MM.1S (cell line): ENCODE results near the gene ARPC1B.

Source experiments
- DNase-seq: peaks from one replicate; pipeline ENCODE4 v3.0.0-alpha.2; 2015
- H2AFZ ChIP-seq: fragments of 300-600 bp; sonication (generic); 2 replicates; pipeline ENCODE4 v1.6.0; 2016; ENCODE audit warnings: antibody characterized with exemption, low read length
- H3F3A ChIP-seq: fragments of 300-600 bp; sonication (generic); 2 replicates; pipeline ENCODE4 v1.6.1; 2016; ENCODE audit warnings: mild to moderate bottlenecking, antibody characterized with exemption, low read length, moderate library complexity, mixed read lengths; ENCODE audit not compliant: insufficient read depth
- H3K27ac ChIP-seq: fragments of 300-600 bp; sonication (generic); 2 replicates; pipeline ENCODE4 v1.5.1; 2016; ENCODE audit warnings: mild to moderate bottlenecking, low read length
- H3K27me3 ChIP-seq: fragments of 300-600 bp; sonication (generic); replicated peaks from 2 replicates; pipeline ENCODE4 v1.6.0; 2016; ENCODE audit warnings: low read length; ENCODE audit not compliant: insufficient read depth
- H3K36me3 ChIP-seq: fragments of 300-600 bp; sonication (generic); replicated peaks from 2 replicates; pipeline ENCODE4 v1.6.1; 2016; ENCODE audit warnings: mild to moderate bottlenecking, low read length, mixed read lengths; ENCODE audit not compliant: insufficient read depth
- H3K4me1 ChIP-seq: fragments of 300-600 bp; sonication (generic); 2 replicates; pipeline ENCODE4 v1.6.1; 2016; ENCODE audit warnings: low read length, mixed read lengths
- H3K4me2 ChIP-seq: fragments of 300-600 bp; sonication (generic); 2 replicates; pipeline ENCODE4 v1.6.0; 2016; ENCODE audit warnings: low read depth, low read length
- H3K4me3 ChIP-seq: fragments of 300-600 bp; sonication (generic); 2 replicates; pipeline ENCODE4 v1.5.1; 2016; ENCODE audit warnings: low read length, mixed read lengths
- H3K79me2 ChIP-seq: fragments of 300-600 bp; sonication (generic); 2 replicates; pipeline ENCODE4 v1.6.1; 2016; ENCODE audit warnings: mixed run types, low read length, mixed read lengths
- H3K9ac ChIP-seq: fragments of 300-600 bp; sonication (generic); 2 replicates; pipeline ENCODE4 v1.6.1; 2016; ENCODE audit warnings: low read length, mixed read lengths
- H3K9me2 ChIP-seq: fragments of 300-600 bp; sonication (generic); replicated peaks from 2 replicates; pipeline ENCODE4 v1.6.1; 2016; ENCODE audit warnings: mild to moderate bottlenecking, low read length, mixed read lengths; ENCODE audit not compliant: insufficient read depth
- H3K9me3 ChIP-seq: fragments of 300-600 bp; sonication (generic); replicated peaks from 2 replicates; pipeline ENCODE4 v1.6.1; 2016; ENCODE audit warnings: mild to moderate bottlenecking, low read length, mixed read lengths; ENCODE audit not compliant: insufficient read depth
- H4K20me1 ChIP-seq: fragments of 300-600 bp; sonication (generic); 2 replicates; pipeline ENCODE4 v1.6.1; 2016; ENCODE audit warnings: mild to moderate bottlenecking, low read length, moderate library complexity, mixed read lengths; ENCODE audit not compliant: insufficient read depth
- CTCF ChIP-seq: fragments of 300-600 bp; sonication (generic); IDR thresholded peaks from 2 replicates; pipeline ENCODE4 v1.5.1; 2016; ENCODE audit warnings: antibody characterized with exemption, low read length, mixed read lengths
- EZH2 ChIP-seq: fragments of 300-600 bp; sonication (generic); optimal IDR thresholded peaks from 2 replicates; pipeline ENCODE3; 2017; ENCODE audit warnings: low read depth, mild to moderate bottlenecking, antibody characterized with exemption, low read length, mixed read lengths
- EZH2phosphoT487 ChIP-seq: fragments of 300-600 bp; sonication (generic); IDR thresholded peaks from 2 replicates; pipeline ENCODE4 v1.6.1; 2018; ENCODE audit warnings: antibody characterized with exemption, low read length

The ARPC1B gene

GRCh38 chr7:99371376-99371920 lies 3.1 kb upstream of the ARPC1B start:
- H3K27me3 ChIP-seq: no peaks in the 10 kb centered on the region
- no peak overlapping the region for H2AFZ ChIP-seq
- H3K79me2 ChIP-seq: peaks cover 20% of the 10 kb centered on the region
- H3K9me2 ChIP-seq: no peaks in the 10 kb centered on the region
- H3K9me3 ChIP-seq: no peaks in the 10 kb centered on the region
- TF ChIP-seq EZH2phosphoT487 (no peak), EZH2 (no peak), CTCF (no peak)
- H3K4me1 ChIP-seq: no peaks in the 10 kb centered on the region
- H3F3A ChIP-seq: no peaks in the 10 kb centered on the region
- H3K36me3 ChIP-seq: no peaks in the 10 kb centered on the region
- H4K20me1 ChIP-seq: no peaks in the 10 kb centered on the region
- H3K4me3 ChIP-seq: no peak overlapping the region
- no peak overlapping the region for H3K27ac ChIP-seq
- DNase-seq: no peak
- H3K4me2 ChIP-seq: no peak overlapping the region
- H3K9ac ChIP-seq: no peak overlapping the region

GRCh38 chr7:99372275-99373090 lies 2.0 kb upstream of the ARPC1B start:
- TF ChIP-seq CTCF (no peak), EZH2 (no peak), EZH2phosphoT487 (no peak)
- H3K36me3 ChIP-seq: no peaks in the 10 kb centered on the region
- H3K4me1 ChIP-seq: no peaks in the 10 kb centered on the region
- H3F3A ChIP-seq: peaks cover 4% of the 10 kb centered on the region; the same call in 1 of the 2 replicates
- H3K9ac ChIP-seq: no peak overlapping the region
- H3K27me3 ChIP-seq: no peaks in the 10 kb centered on the region
- H3K9me3 ChIP-seq: no peaks in the 10 kb centered on the region
- no peak for DNase-seq
- peaks cover 30% of the 10 kb centered on the region for H3K79me2 ChIP-seq
- no peaks in the 10 kb centered on the region for H4K20me1 ChIP-seq
- H3K4me3 ChIP-seq: no peak overlapping the region
- no peaks in the 10 kb centered on the region for H3K9me2 ChIP-seq
- H3K4me2 ChIP-seq: no peak overlapping the region
- H3K27ac ChIP-seq: no peak overlapping the region
- H2AFZ ChIP-seq: no peak overlapping the region

GRCh38 chr7:99373091-99374066 lies 1.2 kb upstream of the ARPC1B start:
- TF ChIP-seq CTCF (no peak), EZH2 (no peak), EZH2phosphoT487 (no peak)
- Histone ChIP-seq H3K27me3 (no peaks in the 10 kb centered on the region), H2AFZ (peak overlapping the region; percentile 99; the same call in 1 of the 2 replicates), H3K4me2 (peak overlapping the region; percentile 89), H4K20me1 (no peaks in the 10 kb centered on the region), H3F3A (peaks cover 12% of the 10 kb centered on the region), H3K79me2 (peaks cover 37% of the 10 kb centered on the region), H3K36me3 (no peaks in the 10 kb centered on the region; the same call in 1 of the 2 replicates), H3K9me2 (no peaks in the 10 kb centered on the region), H3K9me3 (no peaks in the 10 kb centered on the region), H3K4me1 (no peaks in the 10 kb centered on the region; the same call in 1 of the 2 replicates), H3K4me3 (peak overlapping the region; percentile 93), H3K9ac (peak overlapping the region; percentile 68; the same call in 1 of the 2 replicates), H3K27ac (no peak overlapping the region)
- no peak for DNase-seq
